Transverse colon (tissue), 4 donors: ENCODE data around the gene RNPS1. TPM values are rescaled to one million over a fixed set of nuclear protein-coding genes. Genes with fewer than 3 reads are reported as not detected.
A peak's percentile ranks its signal among the peaks of the same experiment; 100 is the strongest.

ENCODE experiments used
- DNase-seq: peaks from one replicate; pipeline ENCODE4 v3.0.0-alpha.2; 2019
- H3K27ac ChIP-seq, 4 donors: fragments of 200-600 bp; sonication (generic); 2 replicates each; pipeline ENCODE4 v1.5.1; 2016 to 2018; ENCODE audit warnings: inconsistent platforms in 4 of 4
- H3K27me3 ChIP-seq: fragments of 200-600 bp; sonication (generic); 2 replicates; pipeline ENCODE4 v1.5.1; 2017; ENCODE audit warnings: inconsistent platforms
- H3K36me3 ChIP-seq, 4 donors: fragments of 200-600 bp; sonication (generic); 2 replicates each; pipeline ENCODE4 v1.5.1; 2017 to 2019; ENCODE audit warnings: inconsistent platforms in 4 of 4
- H3K4me1 ChIP-seq, 4 donors: fragments of 200-600 bp; sonication (generic); 2 replicates each; pipeline ENCODE4 v1.5.1; 2017 to 2020; ENCODE audit warnings: inconsistent platforms in 4 of 4
- H3K4me3 ChIP-seq, 4 donors: fragments of 200-600 bp; sonication (generic); 1 replicate in 1 of 4; 2 replicates in 3 of 4; pipeline versions ENCODE4 v1.5.1 to v1.6.1; 2017 to 2019; ENCODE audit warnings: inconsistent platforms in 4 of 4
- H3K9me3 ChIP-seq, 2 donors: fragments of 200-600 bp; sonication (generic); 2 replicates each; pipeline ENCODE4 v1.5.1; 2017 to 2019; ENCODE audit warnings: inconsistent platforms in 2 of 2
- CTCF ChIP-seq, 5 experiments: fragments of 200-600 bp in 3 of 5; fragments of 450-650 bp in 2 of 5; sonication (generic) in 3 of 5; IDR thresholded peaks; 1 replicate in 2 of 5; 2 replicates in 3 of 5; pipeline ENCODE4 v1.5.1; 2016 to 2017; ENCODE audit warnings: antibody characterized with exemption in 5 of 5, inconsistent platforms in 3 of 5, mild to moderate bottlenecking in 2 of 5, moderate library complexity in 1 of 5
- EP300 ChIP-seq: sonication (generic); formaldehyde crosslinking; IDR thresholded peaks from one replicate; pipeline ENCODE4 v1.6.1; 2017; ENCODE audit warnings: antibody characterized with exemption, low read depth
- POLR2A ChIP-seq: fragments of 450-650 bp; IDR thresholded peaks from one replicate; pipeline ENCODE4 v1.6.1; 2016; ENCODE audit warnings: antibody characterized with exemption, mild to moderate bottlenecking, moderate library complexity
- POLR2AphosphoS5 ChIP-seq, 3 donors: sonication (generic); formaldehyde crosslinking; IDR thresholded peaks; one replicate each; pipeline ENCODE4 v1.6.1; 2016; ENCODE audit warnings: antibody characterized with exemption in 3 of 3
- WGBS, 2 donors: methylation state at CpG; one replicate each; pipeline ENCODE4 v1.1.5; 2018; ENCODE audit warnings: low coverage in 1 of 2; 5-methylcytosine and 5-hydroxymethylcytosine counted together
- in situ Hi-C, 4 donors: fragments of 200-750 bp; cut with MboI; loops; one replicate each; pipeline versions ENCODE4 v1.15.0 to v1.15.1; 2017; ENCODE audit warnings: low sequenced_read_pairs in 3 of 4, low pct_ligation_motif_present in 1 of 4, low pct_unique_long_range_greater_than_20kb in 1 of 4
- intact Hi-C: fragments of 100-400 bp; cut with DNase I; formaldehyde crosslinking; loops from one replicate; pipeline ENCODE4 v1.15.1; 2023; ENCODE audit warnings: low total_unique reads
- total RNA-seq, 4 donors: library from RNA; depleted of rRNA; stranded (reverse); fragments of >200 nt; gene quantifications; one replicate each; pipeline ENCODE4 v1.1.0, GENCODE V29; 2016

Gene RNPS1
- total RNA-seq, 4 donors from 2014 or later = 110 to 153 (median 126) TPM

DNA sequence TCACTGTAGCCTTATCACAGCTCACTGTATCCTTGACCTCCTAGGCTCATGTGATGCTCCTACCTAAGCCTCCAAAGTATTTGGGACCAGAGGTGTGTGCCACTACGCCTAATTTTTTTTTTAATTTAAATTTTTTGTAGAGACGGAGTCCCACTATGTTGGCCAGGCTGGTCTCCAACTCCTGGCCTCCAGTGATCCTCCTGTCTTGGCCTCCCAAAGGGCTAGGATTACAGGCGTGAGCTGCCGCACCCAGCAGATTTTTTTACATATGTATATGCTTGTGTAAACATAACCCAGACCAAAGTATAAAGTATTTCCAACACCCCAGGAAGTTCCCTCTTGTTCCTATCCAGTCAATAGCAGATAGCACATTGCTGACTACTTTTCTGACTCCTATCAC lies 51.6 kb downstream of the RNPS1 start:
- intact Hi-C loops (no loop called here), in situ Hi-C loops (no loop called here)
- no peaks in the 10 kb centered on the region for H3K36me3 ChIP-seq
- peaks cover 18 to 25% (median 22%) of the 10 kb centered on the region in 4 donors for H3K4me1 ChIP-seq
- no peak for DNase-seq
- H3K27ac ChIP-seq = peak overlapping the region in 1 of 4 donors; percentile 91
- 93 to 96% methylated on average over 2 to 4 of the region's 4 CpGs for WGBS, 2 donors
- TF ChIP-seq EP300 (no peak), CTCF (IDR thresholded peaks at IDR 0.05) (no peak), POLR2A (no peak), POLR2AphosphoS5 (IDR thresholded peaks at IDR 0.05) (no peak)
- no peaks in the 10 kb centered on the region for H3K27me3 ChIP-seq
- H3K9me3 ChIP-seq = no peaks in the 10 kb centered on the region
- no peak overlapping the region for H3K4me3 ChIP-seq

GRCh38 chr16:2214719-2214968 lies 53.3 kb downstream of the RNPS1 start, which contains the start of gene PGP:
PGP (minus strand) TSS chr16:2214840; CDS start chr16:2214777, 63 bp downstream.
- Histone ChIP-seq H3K4me3 (peak within 1 kb of the TSS; percentile 90 to 97 (median 92)), H3K27ac (peak within 1 kb of the TSS; percentile 93 to 97 (median 96)), H3K36me3 (no peaks in the 10 kb centered on the region), H3K27me3 (no peaks in the 10 kb centered on the region), H3K9me3 (no peaks in the 10 kb centered on the region), H3K4me1 (peaks cover 18 to 25% (median 22%) of the 10 kb centered on the region in 4 donors)
- no peak for DNase-seq
- in situ Hi-C loops = no loop called here
- intact Hi-C loops = no loop called here
- 0% methylated on average over 2 of the region's 48 CpGs; no CpG with 5 or more reads in 1 of the 2 donors for WGBS, 2 donors
- TF ChIP-seq CTCF (IDR thresholded peaks at IDR 0.05) = no peak
- no peak for TF ChIP-seq POLR2AphosphoS5 (IDR thresholded peaks at IDR 0.05)
- TF ChIP-seq EP300 = no peak
- no peak for TF ChIP-seq POLR2A

DNA sequence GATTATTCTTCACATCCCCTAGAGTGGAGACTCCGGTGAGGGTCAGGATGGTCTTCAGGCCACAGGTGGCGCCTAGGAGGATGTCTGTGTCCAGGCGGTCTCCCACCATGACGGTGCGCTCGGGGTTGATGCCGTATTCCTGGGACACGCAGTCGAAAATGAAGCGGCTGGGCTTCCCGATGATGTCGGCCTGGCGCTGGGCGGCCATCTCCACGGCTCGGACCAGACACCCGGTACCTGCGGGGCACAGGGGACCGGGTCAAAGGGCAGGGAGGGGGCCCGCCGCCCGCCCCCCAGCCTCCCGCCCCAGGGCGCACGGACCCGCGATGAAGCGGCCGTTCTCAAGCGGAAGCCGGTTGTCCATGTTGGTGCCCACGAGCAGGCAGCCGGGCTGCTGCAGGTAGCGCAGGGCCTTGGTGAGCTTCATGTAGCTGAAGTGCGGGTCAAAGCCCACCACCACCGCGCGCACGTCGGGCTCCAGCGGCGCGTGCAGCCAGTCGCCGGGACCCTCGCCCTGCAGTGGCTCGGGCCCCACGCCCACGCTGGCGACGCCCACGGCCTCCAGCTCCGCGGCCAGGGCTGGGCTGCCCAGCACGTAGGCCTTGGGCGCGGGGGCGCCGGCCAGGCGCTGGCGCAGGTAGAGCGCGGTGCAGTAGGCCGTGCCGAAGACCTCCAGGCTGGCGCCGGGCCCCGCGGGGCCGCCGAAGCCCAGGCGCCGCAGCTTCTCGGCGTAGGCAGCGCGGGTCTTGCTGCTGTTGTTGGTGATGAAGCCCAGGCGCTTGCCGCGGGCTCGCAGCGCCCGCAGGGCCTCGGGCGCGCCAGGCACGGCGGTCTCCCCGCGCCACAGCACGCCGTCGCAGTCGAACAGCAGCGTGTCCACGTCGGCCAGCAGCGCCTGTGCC lies 53.9 kb downstream of the RNPS1 start:
- in situ Hi-C loops = no loop called here
- H3K4me3 ChIP-seq = peak overlapping the region; percentile 90 to 97 (median 92)
- H3K27ac ChIP-seq = peak overlapping the region; percentile 93 to 97 (median 95)
- intact Hi-C loops = no loop called here
- peaks cover 18 to 25% (median 22%) of the 10 kb centered on the region in 4 donors for H3K4me1 ChIP-seq
- WGBS, 2 donors = 0% methylated on average over 36 of the region's 98 CpGs; no CpG with 5 or more reads in 1 of the 2 donors
- no peaks in the 10 kb centered on the region for H3K9me3 ChIP-seq
- no peaks in the 10 kb centered on the region for H3K27me3 ChIP-seq
- TF ChIP-seq POLR2A = no peak
- TF ChIP-seq CTCF (IDR thresholded peaks at IDR 0.05) = no peak
- TF ChIP-seq POLR2AphosphoS5 (IDR thresholded peaks at IDR 0.05) = no peak
- TF ChIP-seq EP300 = no peak
- no peak for DNase-seq
- H3K36me3 ChIP-seq = no peaks in the 10 kb centered on the region

GRCh38 chr16:2212362-2213324 lies 55.3 kb downstream of the RNPS1 start:
- Histone ChIP-seq H3K4me3 (peak overlapping the region in 2 of 4 donors; percentile 91 to 94), H3K36me3 (peaks cover 0 to 11% (median 3%) of the 10 kb centered on the region in 4 donors), H3K9me3 (no peaks in the 10 kb centered on the region), H3K4me1 (peaks cover 18 to 25% (median 22%) of the 10 kb centered on the region in 4 donors), H3K27ac (peak overlapping the region in 1 of 4 donors; percentile 95), H3K27me3 (no peaks in the 10 kb centered on the region)
- no peak for TF ChIP-seq POLR2A
- TF ChIP-seq POLR2AphosphoS5 (IDR thresholded peaks at IDR 0.05) = peak in 1 of 3 donors; percentile 19
- in situ Hi-C loops (no loop called here), intact Hi-C loops (no loop called here)
- DNase-seq = no peak
- 60 to 71% methylated on average over 4 to 18 of the region's 19 CpGs for WGBS, 2 donors
